PFSK-1 (cell line): ENCODE results near the gene HMGN5.

ENCODE experiments used
- FOXP2 ChIP-seq: optimal IDR thresholded peaks from 2 replicates; pipeline ENCODE3; 2011; ENCODE audit warnings: borderline replicate concordance, control low read depth, inconsistent platforms; ENCODE audit not compliant: insufficient read depth; ENCODE audit errors: extremely low read length, extremely low read depth
- POLR2AphosphoS5 ChIP-seq: IDR thresholded peaks from 2 replicates; pipeline ENCODE4 v1.6.1; 2012; ENCODE audit warnings: low read depth, mild to moderate bottlenecking, control low read depth, low read length, moderate library complexity
- SIN3A ChIP-seq: IDR thresholded peaks from 2 replicates; pipeline ENCODE4 v1.6.1; 2012; ENCODE audit warnings: mild to moderate bottlenecking, low read length, moderate library complexity, borderline replicate concordance; ENCODE audit not compliant: insufficient read depth
- TAF1 ChIP-seq: IDR thresholded peaks from 2 replicates; pipeline ENCODE4 v1.6.1; 2012; ENCODE audit warnings: low read length, control low read depth, borderline replicate concordance; ENCODE audit not compliant: insufficient read depth
- TF ChIP-seq, protein P1 (sequence below), 2 experiments: IDR thresholded peaks; 2 replicates each; pipeline versions ENCODE4 v1.6.1 to v1.8.0; 2011 to 2012; ENCODE audit warnings: low read depth in 2 of 2, low read length in 2 of 2, control low read depth in 1 of 2, inconsistent platforms in 1 of 2, mild to moderate bottlenecking in 1 of 2, moderate library complexity in 1 of 2; ENCODE audit not compliant: insufficient read depth in 1 of 2

HMGN5 gene

DNA sequence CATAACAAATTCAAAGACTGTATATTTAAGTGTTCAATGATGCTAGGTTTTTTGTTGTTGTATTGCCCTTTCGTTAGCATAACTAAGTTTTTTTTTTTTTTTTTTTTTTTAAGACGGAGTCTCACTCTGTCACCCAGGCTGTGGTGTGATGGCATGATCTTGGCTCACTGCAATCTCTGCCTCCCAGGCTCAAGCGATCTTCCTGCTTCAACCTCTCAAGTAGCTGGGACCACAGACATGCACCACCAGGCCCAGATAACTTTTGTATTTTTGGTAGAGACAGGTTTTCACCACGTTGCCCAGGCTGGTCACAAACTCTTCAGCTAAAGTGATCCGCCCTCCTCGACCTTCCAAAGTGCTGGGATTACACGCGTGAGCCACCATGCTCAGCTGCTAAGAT is 7.2 kb upstream of the HMGN5 start:
- TF ChIP-seq FOXP2 (no peak), SIN3A (no peak), TAF1 (no peak), POLR2AphosphoS5 (no peak)
- TF ChIP-seq, protein P1, sequence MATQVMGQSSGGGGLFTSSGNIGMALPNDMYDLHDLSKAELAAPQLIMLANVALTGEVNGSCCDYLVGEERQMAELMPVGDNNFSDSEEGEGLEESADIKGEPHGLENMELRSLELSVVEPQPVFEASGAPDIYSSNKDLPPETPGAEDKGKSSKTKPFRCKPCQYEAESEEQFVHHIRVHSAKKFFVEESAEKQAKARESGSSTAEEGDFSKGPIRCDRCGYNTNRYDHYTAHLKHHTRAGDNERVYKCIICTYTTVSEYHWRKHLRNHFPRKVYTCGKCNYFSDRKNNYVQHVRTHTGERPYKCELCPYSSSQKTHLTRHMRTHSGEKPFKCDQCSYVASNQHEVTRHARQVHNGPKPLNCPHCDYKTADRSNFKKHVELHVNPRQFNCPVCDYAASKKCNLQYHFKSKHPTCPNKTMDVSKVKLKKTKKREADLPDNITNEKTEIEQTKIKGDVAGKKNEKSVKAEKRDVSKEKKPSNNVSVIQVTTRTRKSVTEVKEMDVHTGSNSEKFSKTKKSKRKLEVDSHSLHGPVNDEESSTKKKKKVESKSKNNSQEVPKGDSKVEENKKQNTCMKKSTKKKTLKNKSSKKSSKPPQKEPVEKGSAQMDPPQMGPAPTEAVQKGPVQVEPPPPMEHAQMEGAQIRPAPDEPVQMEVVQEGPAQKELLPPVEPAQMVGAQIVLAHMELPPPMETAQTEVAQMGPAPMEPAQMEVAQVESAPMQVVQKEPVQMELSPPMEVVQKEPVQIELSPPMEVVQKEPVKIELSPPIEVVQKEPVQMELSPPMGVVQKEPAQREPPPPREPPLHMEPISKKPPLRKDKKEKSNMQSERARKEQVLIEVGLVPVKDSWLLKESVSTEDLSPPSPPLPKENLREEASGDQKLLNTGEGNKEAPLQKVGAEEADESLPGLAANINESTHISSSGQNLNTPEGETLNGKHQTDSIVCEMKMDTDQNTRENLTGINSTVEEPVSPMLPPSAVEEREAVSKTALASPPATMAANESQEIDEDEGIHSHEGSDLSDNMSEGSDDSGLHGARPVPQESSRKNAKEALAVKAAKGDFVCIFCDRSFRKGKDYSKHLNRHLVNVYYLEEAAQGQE (IDR thresholded peaks at IDR 0.05; ENCODE audit: insufficient read depth in 1 of 2, low read depth in 2 of 2, low read length in 2 of 2), result no peak

DNA sequence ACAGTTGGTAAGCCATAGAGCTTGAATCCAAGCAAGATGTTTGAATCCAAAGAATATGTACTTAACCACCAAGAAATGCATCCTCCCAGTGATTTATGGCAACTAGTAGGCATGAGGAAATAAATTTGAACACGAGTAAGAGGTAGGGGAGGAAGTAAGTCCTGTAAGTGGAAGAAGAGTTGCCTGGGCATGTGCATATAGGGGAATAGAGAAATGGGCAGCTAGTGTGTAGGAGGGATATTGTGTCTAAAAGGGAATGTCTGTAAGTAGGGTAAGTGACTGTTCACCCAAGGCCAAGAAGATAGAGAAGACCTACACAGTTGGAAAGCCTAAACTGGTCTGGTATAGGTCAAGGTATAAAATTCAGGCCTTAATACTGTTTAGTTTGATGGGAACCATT is 4.8 kb upstream of the HMGN5 start:
- TF ChIP-seq SIN3A (no peak), FOXP2 (no peak), POLR2AphosphoS5 (no peak)
- TF ChIP-seq, protein P1 (IDR thresholded peaks at IDR 0.05; ENCODE audit: insufficient read depth in 1 of 2, low read depth in 2 of 2, low read length in 2 of 2), result no peak

DNA sequence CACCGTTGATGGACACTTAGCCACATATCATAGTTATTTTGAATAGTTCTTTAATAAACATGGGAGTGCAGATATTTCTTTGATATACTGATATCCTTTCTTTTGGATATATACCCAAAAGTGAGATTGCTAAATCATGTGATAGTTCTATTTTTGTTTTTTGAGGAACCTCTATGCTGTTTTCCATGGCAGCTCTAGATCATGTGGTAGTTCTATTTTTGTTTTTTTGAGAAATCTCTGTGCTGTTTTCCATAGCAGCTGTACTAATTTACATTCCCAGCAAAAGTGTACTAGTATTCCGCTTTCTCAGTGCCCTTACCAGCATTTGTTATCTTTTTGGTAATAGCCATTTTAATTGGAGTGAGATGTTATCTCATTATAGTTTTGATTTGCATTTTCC is 3.8 kb upstream of the HMGN5 start:
- TF ChIP-seq FOXP2 (no peak), SIN3A (no peak), POLR2AphosphoS5 (no peak), TAF1 (no peak)
- TF ChIP-seq, protein P1 (IDR thresholded peaks at IDR 0.05; ENCODE audit: insufficient read depth in 1 of 2, low read depth in 2 of 2, low read length in 2 of 2), result no peak

DNA sequence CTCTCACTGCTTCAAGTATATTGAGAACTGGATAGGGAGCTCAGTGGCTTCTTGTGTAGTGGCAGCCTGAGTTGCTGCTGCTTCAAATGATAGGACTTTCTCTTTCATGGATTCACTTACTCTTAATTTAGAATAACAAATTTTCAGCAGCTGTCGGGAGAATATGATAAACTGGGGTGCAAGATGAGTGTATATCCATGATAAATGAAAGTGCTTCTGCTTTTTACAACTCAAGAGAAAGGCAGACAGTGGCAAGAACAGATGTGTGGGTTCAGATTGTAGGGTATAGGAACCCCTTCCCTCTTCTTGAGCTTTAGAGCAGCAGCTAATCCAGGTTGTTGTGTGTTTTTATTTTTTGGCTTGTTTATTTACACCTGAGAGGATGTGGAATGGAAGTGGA is 1.2 kb upstream of the HMGN5 start:
- TF ChIP-seq TAF1, result no peak
- TF ChIP-seq SIN3A, result no peak
- TF ChIP-seq FOXP2, result no peak
- no peak for TF ChIP-seq POLR2AphosphoS5
- TF ChIP-seq, protein P1 (IDR thresholded peaks at IDR 0.05; ENCODE audit: insufficient read depth in 1 of 2, low read depth in 2 of 2, low read length in 2 of 2), result no peak

- TF ChIP-seq TAF1 (no peak), FOXP2 (no peak), POLR2AphosphoS5 (no peak), SIN3A (no peak)
- TF ChIP-seq, protein P1 (IDR thresholded peaks at IDR 0.05; ENCODE audit: insufficient read depth in 1 of 2, low read depth in 2 of 2, low read length in 2 of 2), result no peak
Observed at GRCh38 chrX:81202456-81202819, 725 bp upstream of the HMGN5 start.
